Kidney (tissue), 14 donors: ENCODE data around the gene GALNT12. TPM values are rescaled to one million over a fixed set of nuclear protein-coding genes. Genes with fewer than 3 reads are reported as not detected.

Experiments
- DNase-seq, 5 donors: peaks; one replicate each; pipeline ENCODE4 v3.0.0-alpha.2; 2013 to 2020
- FAIRE-seq: peaks from 2 replicates; lab custom pipeline; 2012; peaks lifted over from hg19 to GRCh38; lab: Jason Lieb, UNC
- H3K27ac ChIP-seq, 2 donors: one replicate each; pipeline ENCODE4 v1.7.0; 2013; ENCODE audit warnings: low read depth in 2 of 2, low read length in 2 of 2, inconsistent platforms in 1 of 2
- H3K27me3 ChIP-seq: one replicate; pipeline ENCODE4 v1.7.1; 2013; ENCODE audit warnings: low read length, inconsistent platforms; ENCODE audit not compliant: control insufficient read depth, insufficient read depth
- H3K36me3 ChIP-seq, 3 donors: one replicate each; pipeline versions ENCODE4 v1.7.0 to v1.7.1; 2013; ENCODE audit warnings: low read length in 3 of 3, control low read depth in 1 of 3, inconsistent platforms in 1 of 3; ENCODE audit not compliant: insufficient read depth in 3 of 3, control insufficient read depth in 2 of 3
- H3K4me1 ChIP-seq, 3 donors: one replicate each; pipeline versions ENCODE4 v1.7.0 to v1.7.1; 2013; ENCODE audit warnings: low read length in 3 of 3, inconsistent platforms in 1 of 3, low read depth in 1 of 3; ENCODE audit not compliant: control insufficient read depth in 2 of 3, insufficient read depth in 2 of 3
- H3K4me3 ChIP-seq, 3 donors: one replicate each; pipeline versions ENCODE4 v1.7.0 to v1.8.1; 2013; ENCODE audit warnings: low read length in 3 of 3, control low read depth in 1 of 3, inconsistent platforms in 1 of 3
- H3K9ac ChIP-seq, 3 donors: one replicate each; pipeline versions ENCODE4 v1.7.0 to v1.7.1; 2013; ENCODE audit warnings: low read length in 3 of 3, control low read depth in 1 of 3, inconsistent platforms in 1 of 3
- H3K9me3 ChIP-seq, 3 donors: one replicate each; pipeline versions ENCODE4 v1.7.0 to v1.7.1; 2013; ENCODE audit warnings: low read length in 3 of 3, control low read depth in 1 of 3, inconsistent platforms in 1 of 3; ENCODE audit not compliant: control insufficient read depth in 2 of 3, insufficient read depth in 1 of 3
- intact Hi-C: fragments of 100-400 bp; cut with DNase I; formaldehyde crosslinking; loops from one replicate; pipeline ENCODE4 v1.11.1; 2022
- polyA plus RNA-seq: library from polyadenylated mRNA; stranded (reverse); fragments of 350-450 nt; fragmentation: Illumina TruSeq; extraction: RNeasy Lipid Tissue Mini Kit (QIAGEN cat#74804); gene quantifications from one replicate; pipeline ENCODE4 v1.2.3, GENCODE V29; 2014; ENCODE audit warnings: low read depth, low replicate concordance; ENCODE audit not compliant: insufficient read depth
- total RNA-seq: library from RNA; stranded (reverse); fragmentation: NEBNext Ultra II Directional; extraction: Animal tissue kit (Norgen Biotek cat#: 25700); gene quantifications from one replicate; pipeline ENCODE4 v1.2.1, GENCODE V29; 2021
- TF ChIP-seq, protein P1 (sequence below): IDR thresholded peaks from 3 replicates; pipeline ENCODE4 v1.5.1; 2012; ENCODE audit warnings: mild to moderate bottlenecking, moderate library complexity, borderline replicate concordance; ENCODE audit not compliant: insufficient read depth; ENCODE audit errors: extremely low read depth
- donor health status: control.
- donor health status: control.
- donor health status: control.
- donor health status: control.
- donor health status: control.
- donor health status: DM: yes; HTN: yes; CAD: no.
- donor health status: Normal renal cell carcinoma (clear cell type).

Gene GALNT12
- total and polyA plus RNA-seq, 2 donors from 2014 or later = 3.6 to 10.8 TPM

GRCh38 chr9:98823666-98824334, 16.3 kb downstream of the GALNT12 start:
- DNase-seq (no peak), FAIRE-seq (no peak)
- intact Hi-C loops = no loop called here
- H3K4me3 ChIP-seq = no peak overlapping the region
- H3K27ac ChIP-seq = no peak overlapping the region
- H3K9me3 ChIP-seq = no peaks in the 10 kb centered on the region
- H3K9ac ChIP-seq = no peak overlapping the region
- no peaks in the 10 kb centered on the region for H3K27me3 ChIP-seq
- H3K4me1 ChIP-seq = no peaks in the 10 kb centered on the region
- TF ChIP-seq, protein P1, sequence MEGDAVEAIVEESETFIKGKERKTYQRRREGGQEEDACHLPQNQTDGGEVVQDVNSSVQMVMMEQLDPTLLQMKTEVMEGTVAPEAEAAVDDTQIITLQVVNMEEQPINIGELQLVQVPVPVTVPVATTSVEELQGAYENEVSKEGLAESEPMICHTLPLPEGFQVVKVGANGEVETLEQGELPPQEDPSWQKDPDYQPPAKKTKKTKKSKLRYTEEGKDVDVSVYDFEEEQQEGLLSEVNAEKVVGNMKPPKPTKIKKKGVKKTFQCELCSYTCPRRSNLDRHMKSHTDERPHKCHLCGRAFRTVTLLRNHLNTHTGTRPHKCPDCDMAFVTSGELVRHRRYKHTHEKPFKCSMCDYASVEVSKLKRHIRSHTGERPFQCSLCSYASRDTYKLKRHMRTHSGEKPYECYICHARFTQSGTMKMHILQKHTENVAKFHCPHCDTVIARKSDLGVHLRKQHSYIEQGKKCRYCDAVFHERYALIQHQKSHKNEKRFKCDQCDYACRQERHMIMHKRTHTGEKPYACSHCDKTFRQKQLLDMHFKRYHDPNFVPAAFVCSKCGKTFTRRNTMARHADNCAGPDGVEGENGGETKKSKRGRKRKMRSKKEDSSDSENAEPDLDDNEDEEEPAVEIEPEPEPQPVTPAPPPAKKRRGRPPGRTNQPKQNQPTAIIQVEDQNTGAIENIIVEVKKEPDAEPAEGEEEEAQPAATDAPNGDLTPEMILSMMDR = no peak
- no peaks in the 10 kb centered on the region for H3K36me3 ChIP-seq

GRCh38 chr9:98825414-98825813, 17.9 kb downstream of the GALNT12 start:
- FAIRE-seq = no peak
- H3K27ac ChIP-seq = no peak overlapping the region

DNA sequence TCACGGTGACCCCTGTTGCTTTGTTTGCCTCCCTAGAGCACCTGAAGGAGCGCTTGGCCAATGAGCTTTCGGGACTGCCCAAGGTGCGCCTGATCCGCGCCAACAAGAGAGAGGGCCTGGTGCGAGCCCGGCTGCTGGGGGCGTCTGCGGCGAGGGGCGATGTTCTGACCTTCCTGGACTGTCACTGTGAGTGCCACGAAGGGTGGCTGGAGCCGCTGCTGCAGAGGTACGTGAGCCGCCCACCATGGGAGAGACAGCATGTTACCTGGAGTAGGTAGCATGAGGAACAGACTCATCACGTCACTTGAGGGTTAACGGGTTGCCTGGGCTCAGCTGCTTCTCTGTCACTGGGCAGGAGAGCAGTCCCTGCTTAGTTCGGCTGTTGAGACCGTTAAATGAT, 19.2 kb downstream of the GALNT12 start:
- FAIRE-seq (no peak), DNase-seq (no peak)
- H3K4me1 ChIP-seq = no peaks in the 10 kb centered on the region
- no peak overlapping the region for H3K4me3 ChIP-seq
- H3K27ac ChIP-seq = no peak overlapping the region
- no peaks in the 10 kb centered on the region for H3K9me3 ChIP-seq
- TF ChIP-seq, protein P1 = no peak
- H3K36me3 ChIP-seq = no peaks in the 10 kb centered on the region
- intact Hi-C loops = no loop called here
- no peak overlapping the region for H3K9ac ChIP-seq
- no peaks in the 10 kb centered on the region for H3K27me3 ChIP-seq

More at GRCh38 chr9:98825414-98825813, 17.9 kb downstream of the GALNT12 start:
- no peak overlapping the region for H3K9ac ChIP-seq
- no peak for DNase-seq
- TF ChIP-seq, protein P1 = no peak
- H3K9me3 ChIP-seq = no peaks in the 10 kb centered on the region
- no peaks in the 10 kb centered on the region for H3K27me3 ChIP-seq
- H3K4me3 ChIP-seq = no peak overlapping the region
- intact Hi-C loops = no loop called here
- no peaks in the 10 kb centered on the region for H3K4me1 ChIP-seq
- no peaks in the 10 kb centered on the region for H3K36me3 ChIP-seq

DNA sequence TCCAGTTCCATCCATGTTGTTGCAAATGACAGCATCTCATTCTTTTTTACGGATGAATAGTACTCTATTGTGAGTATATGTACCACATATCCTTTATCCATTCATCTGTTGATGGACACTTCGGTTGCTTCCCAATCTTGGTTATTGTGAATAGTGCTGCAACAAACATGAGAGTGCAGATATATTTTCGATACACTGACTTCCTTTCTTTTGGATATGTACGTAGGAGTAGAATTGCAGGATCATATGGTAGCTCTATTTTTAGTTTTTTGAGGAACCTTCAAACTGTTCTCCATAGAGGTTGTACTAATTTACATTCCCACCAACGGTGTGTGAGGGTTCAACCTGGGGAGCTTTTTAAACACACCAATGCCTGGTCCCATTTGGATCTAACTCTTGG, 22.3 kb downstream of the GALNT12 start:
- DNase-seq (no peak), FAIRE-seq (no peak)
- intact Hi-C loops = no loop called here
- TF ChIP-seq, protein P1 = no peak
- H3K9ac ChIP-seq = no peak overlapping the region
- no peaks in the 10 kb centered on the region for H3K27me3 ChIP-seq
- H3K36me3 ChIP-seq = no peaks in the 10 kb centered on the region
- no peaks in the 10 kb centered on the region for H3K9me3 ChIP-seq
- H3K27ac ChIP-seq = no peak overlapping the region
- H3K4me1 ChIP-seq = no peaks in the 10 kb centered on the region
- no peak overlapping the region for H3K4me3 ChIP-seq
